ENCODE measurements around the gene GAS7. TPM values are rescaled to one million over a fixed set of nuclear protein-coding genes. Genes with fewer than 3 reads are reported as not detected.

The GAS7 gene
- total and polyA plus RNA-seq, 8 donors = 4.1 to 185 (median 30.5) TPM

DNA sequence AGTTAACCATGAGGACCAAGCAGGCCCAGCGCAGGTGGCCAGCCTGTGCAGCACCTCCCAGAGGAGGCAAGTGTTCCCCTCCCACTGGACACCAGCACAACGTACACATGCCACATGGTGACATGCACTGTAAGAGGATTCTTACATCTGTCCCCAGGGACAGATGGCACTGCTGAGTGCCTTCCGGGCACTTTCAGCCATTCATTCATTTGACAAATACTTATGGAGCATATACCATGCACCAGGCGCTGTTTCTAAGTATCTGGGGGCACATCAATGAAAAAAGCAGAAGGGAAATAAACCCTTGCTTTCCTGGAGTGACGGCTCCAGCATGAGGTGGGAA is 79.6 kb downstream of the GAS7 start:
- intact Hi-C loops (cut with DNase I; ENCODE audit: low total_unique reads) = no loop called here

DNA sequence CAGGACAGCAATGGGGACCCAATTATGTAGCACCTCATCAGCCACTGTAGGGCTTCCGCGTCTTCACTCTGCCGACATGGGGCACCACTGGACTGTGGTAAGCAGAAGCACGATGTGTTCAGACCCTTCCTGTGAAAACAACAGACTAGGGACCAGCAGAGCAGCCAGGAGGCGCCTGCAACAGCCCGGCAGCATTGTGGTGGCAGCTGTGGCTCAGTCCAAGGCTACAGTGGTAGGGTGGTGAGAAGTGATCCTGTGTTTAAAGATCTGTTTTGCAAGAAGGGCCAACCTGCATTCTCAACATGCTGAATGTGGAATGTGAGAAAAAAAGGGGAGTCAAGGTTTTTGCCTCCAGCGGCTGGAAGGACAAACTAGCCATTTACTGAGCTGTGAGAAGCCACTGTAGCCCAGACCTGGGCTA is 80.8 kb downstream of the GAS7 start:
- Histone ChIP-seq H3K9me3 (no peaks in the 10 kb centered on the region), H3K4me3 (no peak overlapping the region), H3K36me3 (no peaks in the 10 kb centered on the region), H3K27ac (peak overlapping the region in 3 of 5 donors; percentile 23 to 43 (median 28)), H3K27me3 (peaks cover 0 to 11% (median 0%) of the 10 kb centered on the region in 3 donors), H3K4me1 (peaks cover 4 to 81% (median 53%) of the 10 kb centered on the region in 4 donors)
- DNase-seq = peak in 1 of 2 donors; percentile 37
- TF ChIP-seq EP300 (IDR thresholded peaks at IDR 0.05) (no peak), POLR2A (IDR thresholded peaks at IDR 0.05) (no peak), POLR2AphosphoS5 (IDR thresholded peaks at IDR 0.05) (no peak)
- TF ChIP-seq, protein P1, sequence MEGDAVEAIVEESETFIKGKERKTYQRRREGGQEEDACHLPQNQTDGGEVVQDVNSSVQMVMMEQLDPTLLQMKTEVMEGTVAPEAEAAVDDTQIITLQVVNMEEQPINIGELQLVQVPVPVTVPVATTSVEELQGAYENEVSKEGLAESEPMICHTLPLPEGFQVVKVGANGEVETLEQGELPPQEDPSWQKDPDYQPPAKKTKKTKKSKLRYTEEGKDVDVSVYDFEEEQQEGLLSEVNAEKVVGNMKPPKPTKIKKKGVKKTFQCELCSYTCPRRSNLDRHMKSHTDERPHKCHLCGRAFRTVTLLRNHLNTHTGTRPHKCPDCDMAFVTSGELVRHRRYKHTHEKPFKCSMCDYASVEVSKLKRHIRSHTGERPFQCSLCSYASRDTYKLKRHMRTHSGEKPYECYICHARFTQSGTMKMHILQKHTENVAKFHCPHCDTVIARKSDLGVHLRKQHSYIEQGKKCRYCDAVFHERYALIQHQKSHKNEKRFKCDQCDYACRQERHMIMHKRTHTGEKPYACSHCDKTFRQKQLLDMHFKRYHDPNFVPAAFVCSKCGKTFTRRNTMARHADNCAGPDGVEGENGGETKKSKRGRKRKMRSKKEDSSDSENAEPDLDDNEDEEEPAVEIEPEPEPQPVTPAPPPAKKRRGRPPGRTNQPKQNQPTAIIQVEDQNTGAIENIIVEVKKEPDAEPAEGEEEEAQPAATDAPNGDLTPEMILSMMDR (IDR thresholded peaks at IDR 0.05) = no peak
- 57 to 70% (median 66%) methylated on average over 7 of the region's 7 CpGs for WGBS, 5 donors
- intact Hi-C loops (cut with DNase I; ENCODE audit: low total_unique reads) = no loop called here

More for the DNA sequence above, 79.6 kb downstream of the GAS7 start:
- H3K4me3 ChIP-seq = no peak overlapping the region
- peak overlapping the region in 3 of 5 donors; percentile 32 to 58 (median 47) for H3K27ac ChIP-seq
- TF ChIP-seq POLR2AphosphoS5 (IDR thresholded peaks at IDR 0.05) (no peak), EP300 (IDR thresholded peaks at IDR 0.05) (no peak), POLR2A (IDR thresholded peaks at IDR 0.05) (no peak)
- TF ChIP-seq, protein P1 (IDR thresholded peaks at IDR 0.05) = no peak
- H3K4me1 ChIP-seq = peaks cover 4 to 81% (median 56%) of the 10 kb centered on the region in 4 donors
- H3K9me3 ChIP-seq = no peaks in the 10 kb centered on the region
- WGBS, 5 donors = 73 to 87% (median 82%) methylated on average over 5 of the region's 5 CpGs
- no peak for DNase-seq
- H3K36me3 ChIP-seq = no peaks in the 10 kb centered on the region
- H3K27me3 ChIP-seq = peaks cover 0 to 16% (median 0%) of the 10 kb centered on the region in 3 donors

DNA sequence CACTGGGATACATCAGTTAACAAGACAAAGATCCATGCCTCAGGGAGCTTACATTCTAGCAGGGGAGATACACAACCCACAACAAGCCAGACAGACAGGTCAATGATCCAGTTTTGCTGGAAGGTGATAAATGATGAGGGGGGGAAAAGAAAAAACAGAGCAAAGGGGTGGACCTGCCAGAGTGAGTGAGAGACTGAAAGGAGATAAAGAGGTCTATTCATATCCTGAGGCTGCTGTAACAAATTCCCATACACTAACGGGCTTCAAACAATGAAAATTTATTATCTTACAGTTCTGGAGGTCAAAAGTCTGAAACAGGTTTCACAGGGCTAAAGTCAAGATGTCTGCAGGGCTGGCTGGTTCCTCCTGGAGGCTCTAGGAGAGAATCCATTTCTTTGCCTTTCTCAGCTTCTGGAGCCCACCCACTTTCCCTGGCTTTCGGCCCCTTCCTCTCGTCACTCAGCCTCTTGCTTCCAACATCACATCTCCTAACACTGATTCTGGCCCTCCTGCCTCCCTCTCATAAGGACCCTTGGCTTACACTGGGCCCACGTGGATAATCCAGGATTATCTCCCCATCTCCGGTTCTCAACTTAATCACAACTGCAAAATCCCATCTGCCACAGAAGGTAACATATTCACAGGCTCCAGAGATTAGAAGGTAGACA is 81.5 kb downstream of the GAS7 start:
- 60 to 66% (median 61%) methylated on average over 5 of the region's 5 CpGs for WGBS, 5 donors
- Histone ChIP-seq H3K27me3 (peaks cover 0 to 9% (median 0%) of the 10 kb centered on the region in 3 donors), H3K9me3 (no peaks in the 10 kb centered on the region), H3K36me3 (no peaks in the 10 kb centered on the region), H3K4me3 (no peak overlapping the region), H3K27ac (peak overlapping the region in 2 of 5 donors; percentile 23 to 43), H3K4me1 (peaks cover 4 to 81% (median 50%) of the 10 kb centered on the region in 4 donors)
- no peak for TF ChIP-seq POLR2AphosphoS5 (IDR thresholded peaks at IDR 0.05)
- TF ChIP-seq, protein P1 (IDR thresholded peaks at IDR 0.05) = no peak
- no peak for TF ChIP-seq EP300 (IDR thresholded peaks at IDR 0.05)
- TF ChIP-seq POLR2A (IDR thresholded peaks at IDR 0.05) = no peak
- no peak for DNase-seq
- intact Hi-C loops (cut with DNase I; ENCODE audit: low total_unique reads) = no loop called here

DNA sequence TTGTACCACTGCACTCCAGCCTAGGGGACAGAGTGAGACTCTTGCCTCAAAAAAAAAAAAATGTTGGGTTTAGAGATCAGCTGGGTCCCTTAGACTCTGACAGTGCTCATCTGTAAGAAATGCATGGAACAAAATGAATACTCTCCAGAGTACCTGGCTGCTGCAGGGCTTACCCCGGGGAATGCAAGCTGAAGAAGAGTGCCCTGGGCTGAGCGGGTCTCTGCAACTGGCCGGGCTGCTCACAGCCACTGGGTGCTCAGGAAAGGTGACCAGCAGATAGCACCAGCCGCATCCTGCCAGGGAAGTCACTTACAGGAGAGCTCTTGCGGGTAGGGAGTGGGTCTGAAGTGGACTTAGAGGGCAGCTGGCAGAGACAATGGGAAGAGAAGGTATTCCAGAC is 82.1 kb downstream of the GAS7 start:
- Histone ChIP-seq H3K4me3 (no peak overlapping the region), H3K36me3 (no peaks in the 10 kb centered on the region), H3K27me3 (peaks cover 0 to 5% (median 0%) of the 10 kb centered on the region in 3 donors), H3K9me3 (no peaks in the 10 kb centered on the region), H3K27ac (peak overlapping the region in 4 of 5 donors; percentile 76 to 88 (median 87)), H3K4me1 (peaks cover 4 to 75% (median 48%) of the 10 kb centered on the region in 4 donors)
- intact Hi-C loops (cut with DNase I; ENCODE audit: low total_unique reads) = no loop called here
- WGBS, 5 donors = 71 to 90% (median 83%) methylated on average over 5 of the region's 5 CpGs
- TF ChIP-seq POLR2AphosphoS5 (IDR thresholded peaks at IDR 0.05) (no peak), EP300 (IDR thresholded peaks at IDR 0.05) (no peak), POLR2A (IDR thresholded peaks at IDR 0.05) (no peak)
- TF ChIP-seq, protein P1 (IDR thresholded peaks at IDR 0.05) = no peak
- DNase-seq = no peak

Measured in stomach (tissue), 9 donors.